Epithelial cell of proximal tubule (primary cell): Measurements from ENCODE around the gene SCN9A. TPM values are rescaled to one million over a fixed set of nuclear protein-coding genes. Genes with fewer than 3 reads are reported as not detected.

ENCODE experiments used
- DNase-seq: peaks from one replicate; pipeline ENCODE4 v3.0.0-alpha.2; 2011; ENCODE audit warnings: low read depth
- H3K4me3 ChIP-seq: 2 replicates; pipeline ENCODE4 v1.5.1; 2011; ENCODE audit warnings: low read depth, mild to moderate bottlenecking, low read length
- total RNA-seq: library from RNA; depleted of rRNA; stranded (reverse); fragments of >200 nt; gene quantifications from 2 replicates; pipeline ENCODE4 v1.2.3, GENCODE V29; 2015
- TF ChIP-seq, protein P1 (sequence below): conservative IDR thresholded peaks from 2 replicates; pipeline ENCODE4 v1.5.1; 2012; ENCODE audit warnings: low read depth, mild to moderate bottlenecking, low read length

The SCN9A gene
- total RNA-seq, result 0.87 and 2.1 TPM in 2 replicates

DNA sequence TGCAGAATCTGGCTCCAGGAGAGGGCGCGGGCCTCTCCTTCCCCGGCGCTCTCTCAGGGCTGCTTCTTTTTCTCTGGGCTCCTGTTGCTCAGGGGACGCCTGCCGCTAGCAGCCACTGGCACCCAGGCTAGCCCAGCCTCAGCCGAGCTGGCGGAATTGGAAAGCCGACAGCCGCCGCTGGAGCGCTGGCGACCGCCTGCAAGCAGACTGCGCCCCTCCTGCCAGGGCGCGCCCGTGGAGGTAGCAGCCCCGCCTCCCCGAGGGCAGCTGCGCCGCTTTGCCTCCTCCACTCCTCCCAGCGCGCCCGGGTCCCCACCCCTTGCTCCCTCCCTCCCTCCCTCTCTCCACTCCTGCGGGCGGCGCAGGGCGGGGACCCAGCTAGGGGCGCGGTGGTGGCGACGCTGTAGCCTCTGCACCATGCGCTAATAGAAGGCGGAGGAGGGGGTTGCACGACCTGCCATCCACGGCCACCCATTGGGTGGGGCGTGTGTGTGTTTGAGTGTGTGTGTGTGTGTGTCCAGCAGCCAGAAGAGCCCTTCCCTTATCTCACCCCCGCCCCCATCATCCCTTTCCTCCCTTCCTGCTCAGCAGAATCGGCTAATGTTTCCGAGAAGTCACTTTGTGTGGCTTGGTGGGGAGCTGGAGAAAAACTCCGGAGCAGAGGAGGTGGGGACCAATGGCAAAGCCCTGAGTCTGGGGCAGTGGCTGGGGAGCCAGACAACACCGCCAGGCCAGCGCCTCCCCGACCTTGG, at the start of gene SCN9A:
TSS of gene SCN9A (minus strand) at position 209 of the 752 bp plus-strand sequence. CDS start 64,188 bp downstream, outside the sequence.
- peak within 1 kb of the TSS; percentile 69 for H3K4me3 ChIP-seq
- TF ChIP-seq, protein P1, sequence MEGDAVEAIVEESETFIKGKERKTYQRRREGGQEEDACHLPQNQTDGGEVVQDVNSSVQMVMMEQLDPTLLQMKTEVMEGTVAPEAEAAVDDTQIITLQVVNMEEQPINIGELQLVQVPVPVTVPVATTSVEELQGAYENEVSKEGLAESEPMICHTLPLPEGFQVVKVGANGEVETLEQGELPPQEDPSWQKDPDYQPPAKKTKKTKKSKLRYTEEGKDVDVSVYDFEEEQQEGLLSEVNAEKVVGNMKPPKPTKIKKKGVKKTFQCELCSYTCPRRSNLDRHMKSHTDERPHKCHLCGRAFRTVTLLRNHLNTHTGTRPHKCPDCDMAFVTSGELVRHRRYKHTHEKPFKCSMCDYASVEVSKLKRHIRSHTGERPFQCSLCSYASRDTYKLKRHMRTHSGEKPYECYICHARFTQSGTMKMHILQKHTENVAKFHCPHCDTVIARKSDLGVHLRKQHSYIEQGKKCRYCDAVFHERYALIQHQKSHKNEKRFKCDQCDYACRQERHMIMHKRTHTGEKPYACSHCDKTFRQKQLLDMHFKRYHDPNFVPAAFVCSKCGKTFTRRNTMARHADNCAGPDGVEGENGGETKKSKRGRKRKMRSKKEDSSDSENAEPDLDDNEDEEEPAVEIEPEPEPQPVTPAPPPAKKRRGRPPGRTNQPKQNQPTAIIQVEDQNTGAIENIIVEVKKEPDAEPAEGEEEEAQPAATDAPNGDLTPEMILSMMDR, result no peak
- no peak for DNase-seq

DNA sequence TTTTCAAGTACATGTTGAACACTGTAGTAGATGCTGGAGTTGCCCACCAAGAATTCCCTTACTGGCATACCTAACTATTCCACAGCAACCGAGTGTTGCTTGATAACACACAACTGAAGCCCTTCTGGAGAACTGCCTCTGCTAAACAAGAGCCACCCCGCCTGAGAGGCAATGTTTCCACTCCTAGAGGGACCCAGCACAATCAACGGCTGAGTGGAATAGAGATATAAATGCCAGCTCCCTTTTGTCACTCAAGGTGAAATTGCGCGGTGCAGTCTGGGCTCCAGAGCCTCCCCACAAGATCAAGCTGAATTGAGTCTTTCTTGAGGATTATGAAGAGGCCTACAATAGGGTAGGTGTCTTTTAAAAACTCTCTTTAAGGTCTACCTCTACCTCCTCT, 49.1 kb upstream of the SCN9A start:
- H3K4me3 ChIP-seq, result no peak overlapping the region
- no peak for DNase-seq
- TF ChIP-seq, protein P1, result no peak

DNA sequence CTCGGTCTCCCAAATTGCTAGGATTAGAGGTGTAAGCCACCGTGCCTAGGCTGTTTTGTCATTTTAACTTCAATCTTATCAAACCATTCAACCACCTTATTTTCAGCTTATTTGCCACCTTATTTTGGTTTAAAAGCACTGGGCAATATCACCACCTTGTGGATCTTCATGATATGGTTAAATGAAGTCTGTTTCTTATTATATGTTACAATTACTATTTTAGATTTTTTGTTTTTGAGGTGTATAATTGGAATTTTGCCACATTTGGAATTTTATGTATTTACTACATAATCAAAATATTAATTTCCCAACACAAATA, 43.8 kb upstream of the SCN9A start:
- TF ChIP-seq, protein P1, result peak; percentile 63
- DNase-seq, result no peak
- H3K4me3 ChIP-seq, result no peak overlapping the region

DNA sequence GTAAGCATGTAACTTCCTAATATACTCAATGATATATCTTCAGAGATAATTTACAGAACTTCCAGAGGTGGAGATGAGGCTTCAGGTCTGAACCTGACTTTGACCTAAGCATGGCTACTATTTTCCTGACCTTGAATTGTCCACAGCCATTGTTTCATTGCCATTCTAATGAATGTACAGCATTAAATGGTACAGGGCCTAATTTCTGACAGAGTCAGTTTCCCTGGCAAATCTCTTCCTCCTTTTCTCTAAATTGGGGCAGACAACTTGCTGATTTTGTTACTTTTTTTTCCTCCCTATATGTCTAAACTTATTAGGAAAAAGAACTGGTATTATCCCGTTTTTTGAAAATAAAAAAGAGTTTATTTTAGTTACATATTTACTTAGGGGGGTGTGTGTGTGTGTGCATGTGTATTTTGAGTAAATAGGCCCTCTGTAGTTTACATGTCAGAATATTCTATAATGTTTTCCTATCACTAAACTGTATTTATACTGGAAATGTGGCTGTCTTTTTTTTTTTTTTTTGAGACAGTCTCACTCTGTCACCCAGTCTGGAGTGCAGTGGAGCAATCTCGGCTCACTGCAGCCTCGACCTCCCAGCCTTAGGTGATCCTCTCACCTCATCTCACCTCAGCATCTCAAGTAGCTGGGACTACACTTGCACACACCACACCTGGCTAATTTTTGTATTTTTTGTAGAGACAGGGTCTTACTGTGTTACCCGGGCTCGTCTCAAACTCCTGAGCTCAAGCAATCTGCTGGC, 43.3 kb upstream of the SCN9A start:
- no peak for DNase-seq
- no peak overlapping the region for H3K4me3 ChIP-seq
- TF ChIP-seq, protein P1, result no peak

DNA sequence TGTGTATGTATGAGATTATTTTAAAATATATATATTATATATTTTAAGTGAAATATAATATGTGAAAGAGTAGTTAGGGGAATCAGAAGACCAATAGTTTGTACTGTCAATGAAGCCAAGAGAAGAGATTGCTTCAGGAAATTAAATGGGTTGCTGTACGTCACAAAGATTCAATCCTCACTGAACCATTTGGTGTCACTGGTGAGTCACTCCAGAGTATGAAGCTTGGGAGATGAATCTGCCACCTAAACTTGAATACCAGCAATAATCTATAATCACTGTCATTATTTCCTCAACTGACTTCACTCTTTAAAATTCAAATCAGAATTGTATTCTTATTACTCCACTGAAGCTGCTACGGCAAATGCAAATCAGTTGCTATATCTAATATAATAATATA, 41.9 kb upstream of the SCN9A start:
- no peak for DNase-seq
- TF ChIP-seq, protein P1, result peak; percentile 23
- no peak overlapping the region for H3K4me3 ChIP-seq

DNA sequence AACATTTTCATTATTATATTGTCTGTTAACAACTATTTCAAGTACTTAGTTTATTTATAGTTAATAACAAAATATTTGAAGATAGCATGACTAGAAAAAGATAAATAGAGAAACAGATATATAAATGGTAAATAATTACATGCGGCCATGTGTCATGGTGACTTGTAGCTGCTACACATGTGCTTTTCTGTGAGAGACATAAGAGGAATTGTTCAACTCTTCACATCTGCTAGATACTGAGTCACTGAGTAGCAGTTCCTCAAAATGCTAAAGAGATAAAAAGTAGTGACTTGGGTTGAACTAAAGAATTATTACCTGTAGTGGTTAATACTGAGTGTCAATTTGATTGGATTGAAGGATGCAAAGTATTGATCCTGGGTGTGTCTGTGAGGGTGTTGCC, 37.5 kb upstream of the SCN9A start:
- no peak for DNase-seq
- TF ChIP-seq, protein P1, result no peak
- no peak overlapping the region for H3K4me3 ChIP-seq
